Measurements from ENCODE around the gene GTF3C5. TPM values are rescaled to one million over a fixed set of nuclear protein-coding genes. Genes with fewer than 3 reads are reported as not detected.

Gene GTF3C5
- total and polyA plus RNA-seq, 4 donors = 17.8 to 91.6 (median 39.2) TPM

- no peak overlapping the region for H3K4me3 ChIP-seq (ENCODE audit: low read length in 2 of 2)
- no peak overlapping the region for H3K27ac ChIP-seq (ENCODE audit: low read depth in 1 of 2, low read length in 2 of 2)
- H3K9me3 ChIP-seq (ENCODE audit: control insufficient read depth, low read length) = no peaks in the 10 kb centered on the region
- whole genome bisulfite sequencing, 2 donors = 48 to 61% methylated on average over 13 of the region's 13 CpGs
- intact Hi-C loops (cut with DNase I) = no loop called here
- no peak for ATAC-seq (ENCODE audit: low FRiP score)
- H3K27me3 ChIP-seq (ENCODE audit: control insufficient read depth in 1 of 2, insufficient read depth in 2 of 2, low read length in 1 of 2) = no peaks in the 10 kb centered on the region
- no peaks in the 10 kb centered on the region for H3K4me1 ChIP-seq (ENCODE audit: control insufficient read depth in 1 of 2, insufficient read depth in 2 of 2, low read length in 2 of 2)
- H3K36me3 ChIP-seq (ENCODE audit: control insufficient read depth in 1 of 2, insufficient read depth in 2 of 2, low read length in 1 of 2) = no peaks in the 10 kb centered on the region
- no peak for DNase-seq
These were observed 27.7 kb upstream of the GTF3C5 start for GRCh38 chr9:133003071-133003461.

GRCh38 chr9:133003671-133004090, 27.1 kb upstream of the GTF3C5 start:
- H3K27me3 ChIP-seq (ENCODE audit: control insufficient read depth in 1 of 2, insufficient read depth in 2 of 2, low read length in 1 of 2) = no peaks in the 10 kb centered on the region
- WGBS, 2 donors = 39 to 41% methylated on average over 9 of the region's 9 CpGs
- DNase-seq (no peak), ATAC-seq (ENCODE audit: low FRiP score) (no peak)
- no peak overlapping the region for H3K4me3 ChIP-seq (ENCODE audit: low read length in 2 of 2)
- no peaks in the 10 kb centered on the region for H3K36me3 ChIP-seq (ENCODE audit: control insufficient read depth in 1 of 2, insufficient read depth in 2 of 2, low read length in 1 of 2)
- intact Hi-C loops (cut with DNase I) = no loop called here
- no peaks in the 10 kb centered on the region for H3K9me3 ChIP-seq (ENCODE audit: control insufficient read depth, low read length)
- no peaks in the 10 kb centered on the region for H3K4me1 ChIP-seq (ENCODE audit: control insufficient read depth in 1 of 2, insufficient read depth in 2 of 2, low read length in 2 of 2)
- H3K27ac ChIP-seq (ENCODE audit: low read depth in 1 of 2, low read length in 2 of 2) = no peak overlapping the region

- no peak for ATAC-seq (ENCODE audit: low FRiP score)
- H3K27me3 ChIP-seq (ENCODE audit: control insufficient read depth in 1 of 2, insufficient read depth in 2 of 2, low read length in 1 of 2) = no peaks in the 10 kb centered on the region
- H3K4me1 ChIP-seq (ENCODE audit: control insufficient read depth in 1 of 2, insufficient read depth in 2 of 2, low read length in 2 of 2) = no peaks in the 10 kb centered on the region
- 48 to 51% methylated on average over 9 of the region's 9 CpGs for WGBS, 2 donors
- H3K4me3 ChIP-seq (ENCODE audit: low read length in 2 of 2) = no peak overlapping the region
- intact Hi-C loops (cut with DNase I) = no loop called here
- H3K27ac ChIP-seq (ENCODE audit: low read depth in 1 of 2, low read length in 2 of 2) = no peak overlapping the region
- no peak for DNase-seq
- H3K9me3 ChIP-seq (ENCODE audit: control insufficient read depth, low read length) = no peaks in the 10 kb centered on the region
- H3K36me3 ChIP-seq (ENCODE audit: control insufficient read depth in 1 of 2, insufficient read depth in 2 of 2, low read length in 1 of 2) = no peaks in the 10 kb centered on the region
These were observed 26.5 kb upstream of the GTF3C5 start for GRCh38 chr9:133004091-133004998.

DNA sequence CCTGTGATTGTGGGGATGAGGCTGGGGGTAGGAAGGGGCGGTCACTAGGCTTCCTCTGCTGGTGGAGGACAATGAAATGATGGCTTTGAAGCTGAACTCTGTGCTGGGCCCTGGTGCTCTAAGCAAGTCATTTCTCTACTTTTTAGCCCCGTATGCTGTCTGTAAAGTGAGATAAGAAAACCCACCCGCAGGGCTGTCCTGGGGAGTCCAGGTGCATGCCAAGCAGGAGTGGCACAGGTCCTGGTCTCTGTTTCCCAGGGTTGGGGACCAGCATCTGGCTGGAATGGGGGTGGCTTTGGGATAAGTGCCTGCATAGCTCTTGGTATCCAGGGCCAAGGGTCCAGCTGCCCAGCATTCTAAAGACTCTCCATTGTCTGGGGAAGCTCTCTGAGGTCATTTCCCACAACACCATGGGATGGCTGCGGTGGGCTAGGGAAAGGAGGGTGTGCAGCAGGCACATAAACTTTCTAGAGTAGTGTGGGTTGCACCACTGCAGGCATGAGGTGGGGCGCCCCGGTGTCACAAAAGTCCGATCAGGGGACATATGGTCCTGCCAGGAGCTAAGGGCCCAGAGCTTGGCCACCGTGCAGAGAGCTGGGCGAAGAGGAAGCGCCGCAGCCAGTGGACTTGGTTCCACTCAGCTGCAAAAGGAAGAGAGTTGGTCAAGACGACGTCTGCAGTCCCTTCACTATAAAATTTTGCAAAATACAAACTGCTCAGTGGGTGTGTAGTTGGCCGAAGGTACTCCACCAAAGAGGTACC, 25.6 kb upstream of the GTF3C5 start:
- no peaks in the 10 kb centered on the region for H3K9me3 ChIP-seq (ENCODE audit: control insufficient read depth, low read length)
- DNase-seq (peak in 1 of 2 donors; percentile 29), ATAC-seq (ENCODE audit: low FRiP score) (no peak)
- H3K4me1 ChIP-seq (ENCODE audit: control insufficient read depth in 1 of 2, insufficient read depth in 2 of 2, low read length in 2 of 2) = no peaks in the 10 kb centered on the region
- no peaks in the 10 kb centered on the region for H3K36me3 ChIP-seq (ENCODE audit: control insufficient read depth in 1 of 2, insufficient read depth in 2 of 2, low read length in 1 of 2)
- H3K4me3 ChIP-seq (ENCODE audit: low read length in 2 of 2) = no peak overlapping the region
- intact Hi-C loops (cut with DNase I) = no loop called here
- 86 to 87% methylated on average over 14 of the region's 14 CpGs for WGBS, 2 donors
- no peak overlapping the region for H3K27ac ChIP-seq (ENCODE audit: low read depth in 1 of 2, low read length in 2 of 2)
- no peaks in the 10 kb centered on the region for H3K27me3 ChIP-seq (ENCODE audit: control insufficient read depth in 1 of 2, insufficient read depth in 2 of 2, low read length in 1 of 2)

DNA sequence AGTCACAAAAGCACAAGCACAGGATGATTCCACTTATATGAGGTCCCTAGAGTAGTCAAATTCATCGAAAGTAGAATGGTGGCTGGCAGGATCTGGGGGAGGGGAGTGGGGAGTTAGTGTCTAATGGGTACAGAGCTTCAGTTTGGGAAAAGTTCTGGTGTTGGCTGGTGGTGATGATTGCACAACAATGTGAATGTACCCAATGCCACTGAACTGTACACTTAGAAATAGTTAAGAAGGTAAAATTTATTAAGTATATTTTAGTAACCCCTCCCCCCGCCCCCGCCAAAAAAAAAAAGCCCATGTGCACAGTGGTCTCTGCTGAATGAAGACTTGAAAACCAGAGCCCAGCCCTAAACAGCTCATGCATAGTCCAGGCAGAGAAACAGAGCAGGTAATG, 24.8 kb upstream of the GTF3C5 start:
- H3K27ac ChIP-seq (ENCODE audit: low read depth in 1 of 2, low read length in 2 of 2) = no peak overlapping the region
- H3K4me1 ChIP-seq (ENCODE audit: control insufficient read depth in 1 of 2, insufficient read depth in 2 of 2, low read length in 2 of 2) = no peaks in the 10 kb centered on the region
- DNase-seq (no peak), ATAC-seq (ENCODE audit: low FRiP score) (no peak)
- H3K36me3 ChIP-seq (ENCODE audit: control insufficient read depth in 1 of 2, insufficient read depth in 2 of 2, low read length in 1 of 2) = no peaks in the 10 kb centered on the region
- no peaks in the 10 kb centered on the region for H3K9me3 ChIP-seq (ENCODE audit: control insufficient read depth, low read length)
- no peaks in the 10 kb centered on the region for H3K27me3 ChIP-seq (ENCODE audit: control insufficient read depth in 1 of 2, insufficient read depth in 2 of 2, low read length in 1 of 2)
- no peak overlapping the region for H3K4me3 ChIP-seq (ENCODE audit: low read length in 2 of 2)
- intact Hi-C loops (cut with DNase I) = no loop called here
- WGBS, 2 donors = 76 to 79% methylated on average over 3 of the region's 3 CpGs

- no peaks in the 10 kb centered on the region for H3K27me3 ChIP-seq (ENCODE audit: control insufficient read depth in 1 of 2, insufficient read depth in 2 of 2, low read length in 1 of 2)
- no peaks in the 10 kb centered on the region for H3K4me1 ChIP-seq (ENCODE audit: control insufficient read depth in 1 of 2, insufficient read depth in 2 of 2, low read length in 2 of 2)
- ATAC-seq (ENCODE audit: low FRiP score) (no peak), DNase-seq (no peak)
- H3K4me3 ChIP-seq (ENCODE audit: low read length in 2 of 2) = no peak overlapping the region
- 84 to 89% methylated on average over 5 of the region's 5 CpGs for WGBS, 2 donors
- H3K27ac ChIP-seq (ENCODE audit: low read depth in 1 of 2, low read length in 2 of 2) = no peak overlapping the region
- no peaks in the 10 kb centered on the region for H3K9me3 ChIP-seq (ENCODE audit: control insufficient read depth, low read length)
- H3K36me3 ChIP-seq (ENCODE audit: control insufficient read depth in 1 of 2, insufficient read depth in 2 of 2, low read length in 1 of 2) = no peaks in the 10 kb centered on the region
- intact Hi-C loops (cut with DNase I) = no loop called here
These were observed 24.0 kb upstream of the GTF3C5 start for GRCh38 chr9:133006731-133007352.

DNA sequence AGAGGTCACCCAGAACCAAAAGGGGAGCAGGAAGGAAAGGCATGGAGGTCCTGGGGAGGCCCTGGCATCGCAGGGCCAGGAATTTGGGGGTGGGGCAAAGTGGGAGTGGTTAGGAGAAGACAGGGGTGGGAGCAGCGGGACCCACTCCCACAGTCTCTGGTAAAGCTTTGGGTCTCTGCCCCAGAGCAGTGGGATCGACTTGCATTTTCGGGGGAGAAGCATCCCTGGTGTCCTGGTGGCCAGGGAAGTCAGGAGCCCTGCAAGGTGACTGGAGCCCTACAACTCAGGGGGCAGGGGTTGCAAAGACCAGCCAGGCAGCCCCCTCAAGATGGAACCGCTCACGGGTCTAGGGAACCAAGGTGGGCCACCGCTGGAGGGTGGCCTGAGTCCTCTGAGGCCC, 22.4 kb upstream of the GTF3C5 start:
- no peak overlapping the region for H3K27ac ChIP-seq (ENCODE audit: low read depth in 1 of 2, low read length in 2 of 2)
- no peaks in the 10 kb centered on the region for H3K4me1 ChIP-seq (ENCODE audit: control insufficient read depth in 1 of 2, insufficient read depth in 2 of 2, low read length in 2 of 2)
- 74 to 79% methylated on average over 7 of the region's 7 CpGs for WGBS, 2 donors
- intact Hi-C loops (cut with DNase I) = no loop called here
- H3K9me3 ChIP-seq (ENCODE audit: control insufficient read depth, low read length) = no peaks in the 10 kb centered on the region
- no peaks in the 10 kb centered on the region for H3K36me3 ChIP-seq (ENCODE audit: control insufficient read depth in 1 of 2, insufficient read depth in 2 of 2, low read length in 1 of 2)
- no peak for ATAC-seq (ENCODE audit: low FRiP score)
- no peaks in the 10 kb centered on the region for H3K27me3 ChIP-seq (ENCODE audit: control insufficient read depth in 1 of 2, insufficient read depth in 2 of 2, low read length in 1 of 2)
- no peak overlapping the region for H3K4me3 ChIP-seq (ENCODE audit: low read length in 2 of 2)
- DNase-seq = no peak

DNA sequence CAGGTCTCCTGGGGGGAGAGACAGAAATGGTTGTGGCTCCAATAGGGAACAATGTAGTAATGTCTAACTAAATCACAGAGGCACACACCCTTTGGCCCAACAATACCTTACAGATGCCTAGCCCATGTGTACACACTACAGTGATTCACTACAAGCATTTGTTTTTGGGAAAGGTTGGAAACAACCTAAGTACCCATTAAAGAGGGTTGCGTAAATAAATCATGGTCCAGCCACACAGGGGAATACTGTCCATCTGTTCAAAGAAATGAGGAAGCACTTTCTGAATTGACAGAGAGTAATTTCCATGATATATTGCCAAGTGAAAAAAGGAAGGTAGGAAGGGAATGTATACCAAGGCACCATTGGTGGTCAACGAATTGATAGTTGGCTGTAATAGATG, 22.0 kb upstream of the GTF3C5 start:
- DNase-seq = no peak
- intact Hi-C loops (cut with DNase I) = no loop called here
- 84 to 86% methylated on average over 2 of the region's 2 CpGs for WGBS, 2 donors
- ATAC-seq (ENCODE audit: low FRiP score) = no peak
- Histone ChIP-seq H3K27me3 (ENCODE audit: control insufficient read depth in 1 of 2, insufficient read depth in 2 of 2, low read length in 1 of 2) (no peaks in the 10 kb centered on the region), H3K9me3 (ENCODE audit: control insufficient read depth, low read length) (peaks cover under 1% of the 10 kb centered on the region), H3K4me1 (ENCODE audit: control insufficient read depth in 1 of 2, insufficient read depth in 2 of 2, low read length in 2 of 2) (no peaks in the 10 kb centered on the region), H3K4me3 (ENCODE audit: low read length in 2 of 2) (no peak overlapping the region), H3K27ac (ENCODE audit: low read depth in 1 of 2, low read length in 2 of 2) (no peak overlapping the region), H3K36me3 (ENCODE audit: control insufficient read depth in 1 of 2, insufficient read depth in 2 of 2, low read length in 1 of 2) (no peaks in the 10 kb centered on the region)
